Progenitor cell of endocrine pancreas (in vitro differentiated cells): ENCODE measurements around the gene PNPLA4. TPM values are rescaled to one million over a fixed set of nuclear protein-coding genes. Genes with fewer than 3 reads are reported as not detected.

ENCODE experiments used
- DNase-seq: peaks from one replicate; pipeline ENCODE4 v3.0.0; 2021; ENCODE audit warnings: low spot score; ENCODE audit not compliant: unreplicated experiment
- H3K27ac Mint-ChIP-seq: 2 replicates; pipeline ENCODE4 v1.8.0; 2021; ENCODE audit warnings: mild to moderate bottlenecking, moderate library complexity, mixed read lengths
- H3K27me3 Mint-ChIP-seq: 2 replicates; pipeline ENCODE4 v1.8.0; 2021; ENCODE audit warnings: mixed read lengths
- H3K36me3 Mint-ChIP-seq: 2 replicates; pipeline ENCODE4 v1.8.0; 2022; ENCODE audit warnings: mixed read lengths; ENCODE audit not compliant: insufficient read depth
- H3K4me1 Mint-ChIP-seq: 2 replicates; pipeline ENCODE4 v1.8.0; 2021; ENCODE audit warnings: low read depth, mixed read lengths
- H3K4me3 Mint-ChIP-seq: 2 replicates; pipeline ENCODE4 v1.8.0; 2021; ENCODE audit warnings: low read depth, mild to moderate bottlenecking, moderate library complexity, mixed read lengths
- H3K9me3 Mint-ChIP-seq: 2 replicates; pipeline ENCODE4 v1.8.0; 2021; ENCODE audit warnings: low read depth, mixed read lengths
- total RNA-seq: library from RNA; stranded (reverse); gene quantifications from 2 replicates; pipeline ENCODE4 v1.2.1, GENCODE V29; 2021
- TF ChIP-seq, protein P1 (sequence below): fragments of 200-600 bp; sonication (generic); IDR thresholded peaks from one replicate; pipeline ENCODE4 v1.5.0; 2021; ENCODE audit warnings: antibody characterized with exemption, mild to moderate bottlenecking; ENCODE audit not compliant: unreplicated experiment

PNPLA4 gene
- total RNA-seq, 1 donor from 2014 or later, result 18.1 TPM

DNA sequence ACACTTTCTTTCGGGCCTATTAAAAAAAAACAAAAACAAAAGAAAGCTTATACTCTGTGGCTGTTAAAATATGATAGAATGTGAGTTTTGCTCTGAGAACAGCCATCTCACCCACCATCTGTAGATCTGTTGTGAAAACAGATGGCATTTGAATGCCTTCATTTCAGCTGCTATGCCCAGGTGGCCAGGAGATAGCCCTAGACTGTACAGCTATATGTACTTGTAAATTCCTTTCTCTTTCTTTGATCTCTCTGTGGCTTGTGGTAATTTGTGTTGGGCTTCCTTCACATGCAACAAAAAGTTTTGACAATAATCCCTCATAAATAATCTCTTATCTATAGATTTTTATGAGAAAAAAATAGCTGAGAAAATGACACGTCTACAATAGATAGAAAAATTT is 38.1 kb downstream of the PNPLA4 start:
- TF ChIP-seq, protein P1, sequence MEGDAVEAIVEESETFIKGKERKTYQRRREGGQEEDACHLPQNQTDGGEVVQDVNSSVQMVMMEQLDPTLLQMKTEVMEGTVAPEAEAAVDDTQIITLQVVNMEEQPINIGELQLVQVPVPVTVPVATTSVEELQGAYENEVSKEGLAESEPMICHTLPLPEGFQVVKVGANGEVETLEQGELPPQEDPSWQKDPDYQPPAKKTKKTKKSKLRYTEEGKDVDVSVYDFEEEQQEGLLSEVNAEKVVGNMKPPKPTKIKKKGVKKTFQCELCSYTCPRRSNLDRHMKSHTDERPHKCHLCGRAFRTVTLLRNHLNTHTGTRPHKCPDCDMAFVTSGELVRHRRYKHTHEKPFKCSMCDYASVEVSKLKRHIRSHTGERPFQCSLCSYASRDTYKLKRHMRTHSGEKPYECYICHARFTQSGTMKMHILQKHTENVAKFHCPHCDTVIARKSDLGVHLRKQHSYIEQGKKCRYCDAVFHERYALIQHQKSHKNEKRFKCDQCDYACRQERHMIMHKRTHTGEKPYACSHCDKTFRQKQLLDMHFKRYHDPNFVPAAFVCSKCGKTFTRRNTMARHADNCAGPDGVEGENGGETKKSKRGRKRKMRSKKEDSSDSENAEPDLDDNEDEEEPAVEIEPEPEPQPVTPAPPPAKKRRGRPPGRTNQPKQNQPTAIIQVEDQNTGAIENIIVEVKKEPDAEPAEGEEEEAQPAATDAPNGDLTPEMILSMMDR, result no peak
- no peak for DNase-seq
- Mint-ChIP-seq H3K4me3 (no peak overlapping the region), H3K27ac (no peak overlapping the region), H3K4me1 (no peaks in the 10 kb centered on the region), H3K9me3 (no peaks in the 10 kb centered on the region), H3K36me3 (no peaks in the 10 kb centered on the region), H3K27me3 (no peaks in the 10 kb centered on the region)

DNA sequence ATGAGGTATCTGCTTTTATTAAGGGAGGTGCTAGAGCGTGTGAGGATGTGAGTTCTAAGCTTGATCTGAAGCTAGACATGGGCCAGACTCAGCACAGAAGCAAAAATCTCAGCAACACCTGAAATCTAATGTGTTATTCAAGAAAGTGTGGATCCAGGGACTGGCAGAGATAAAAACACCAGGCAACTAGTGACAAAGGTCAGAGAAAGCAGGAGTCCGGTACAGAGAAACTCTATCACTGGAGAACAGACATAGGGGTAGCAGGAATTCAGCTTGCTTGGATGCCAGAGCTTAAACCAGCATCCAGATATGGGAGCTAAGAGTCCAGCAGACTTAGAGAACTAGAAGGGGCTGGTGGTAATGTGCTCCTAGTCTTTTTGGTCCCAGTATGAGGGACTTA is 50.3 kb downstream of the PNPLA4 start:
- Mint-ChIP-seq H3K27me3 (no peaks in the 10 kb centered on the region), H3K4me3 (no peak overlapping the region), H3K9me3 (no peaks in the 10 kb centered on the region), H3K36me3 (no peaks in the 10 kb centered on the region), H3K27ac (no peak overlapping the region), H3K4me1 (peaks cover 2% of the 10 kb centered on the region)
- DNase-seq, result no peak
- TF ChIP-seq, protein P1, result no peak

DNA sequence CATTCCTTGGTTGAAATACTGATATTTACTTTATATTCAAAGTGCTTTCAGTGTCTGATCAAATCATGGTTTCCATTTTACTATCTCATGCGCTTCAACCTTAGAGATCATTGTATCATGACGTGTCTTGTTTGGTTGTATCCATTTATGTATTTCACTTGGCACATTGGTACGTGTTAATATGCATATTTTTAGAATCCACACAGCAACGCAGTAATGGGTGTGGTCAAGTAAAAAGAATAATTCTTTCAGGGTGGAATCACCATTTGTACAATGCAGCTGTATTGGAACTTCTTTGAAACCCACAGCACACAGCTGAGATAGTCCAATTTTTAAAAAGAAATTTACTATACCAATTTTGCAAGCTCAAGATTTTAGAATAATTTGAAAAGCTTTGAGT is 55.2 kb downstream of the PNPLA4 start:
- H3K27me3 Mint-ChIP-seq, result no peaks in the 10 kb centered on the region
- no peak overlapping the region for H3K4me3 Mint-ChIP-seq
- no peak for DNase-seq
- H3K9me3 Mint-ChIP-seq, result peaks cover 4% of the 10 kb centered on the region
- peaks cover 2% of the 10 kb centered on the region for H3K4me1 Mint-ChIP-seq
- TF ChIP-seq, protein P1, result no peak
- H3K36me3 Mint-ChIP-seq, result no peaks in the 10 kb centered on the region
- H3K27ac Mint-ChIP-seq, result no peak overlapping the region

DNA sequence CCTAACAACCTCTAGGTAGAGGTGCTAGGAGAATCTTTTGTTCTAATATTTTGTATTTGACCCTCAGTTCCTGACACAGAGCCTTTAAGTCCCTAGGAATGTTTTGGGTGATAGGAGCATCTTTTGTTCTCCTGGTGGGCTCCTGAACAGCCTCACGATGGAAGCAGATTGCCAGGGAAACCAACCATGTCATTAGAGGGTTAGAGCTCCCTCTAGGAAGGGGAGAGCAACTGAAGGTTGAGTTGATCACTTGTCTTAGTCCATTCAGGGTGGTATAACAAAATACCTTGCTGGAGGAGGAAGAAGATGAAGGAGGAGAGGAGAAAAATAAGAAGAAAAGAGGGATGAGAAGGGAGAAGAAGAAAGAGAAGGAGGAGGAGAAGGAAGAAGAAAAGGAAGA is 75.0 kb downstream of the PNPLA4 start:
- Mint-ChIP-seq H3K4me3 (no peak overlapping the region), H3K27me3 (no peaks in the 10 kb centered on the region), H3K27ac (no peak overlapping the region), H3K4me1 (no peaks in the 10 kb centered on the region), H3K36me3 (no peaks in the 10 kb centered on the region), H3K9me3 (no peaks in the 10 kb centered on the region)
- TF ChIP-seq, protein P1, result no peak
- DNase-seq, result no peak

Other genes with a start within 250 kb of the PNPLA4 start
- not detected in 2 replicates for gene VCX, start 84.2 kb downstream of the PNPLA4 start, total RNA-seq
- not detected in 2 replicates for gene VCX2, start 243.9 kb upstream of the PNPLA4 start, total RNA-seq